Esophagus muscularis mucosa (tissue), 4 donors: Measurements from ENCODE around the gene MICAL3.

Experiments used
- CTCF ChIP-seq, 3 experiments: fragments of 200-600 bp in 2 of 3; fragments of 450-650 bp in 1 of 3; sonication (generic) in 2 of 3; IDR thresholded peaks; one replicate each; pipeline ENCODE4 v1.5.1; 2017 to 2019; ENCODE audit warnings: antibody characterized with exemption in 3 of 3, mild to moderate bottlenecking in 2 of 3, moderate library complexity in 1 of 3
- EP300 ChIP-seq: sonication (generic); formaldehyde crosslinking; IDR thresholded peaks from one replicate; pipeline ENCODE4 v1.6.1; 2017; ENCODE audit warnings: antibody characterized with exemption
- POLR2A ChIP-seq: fragments of 450-650 bp; IDR thresholded peaks from one replicate; pipeline ENCODE4 v1.6.1; 2017; ENCODE audit warnings: antibody characterized with exemption, moderate library complexity, mild to moderate bottlenecking, low read depth
- POLR2AphosphoS5 ChIP-seq, 2 donors: sonication (generic); formaldehyde crosslinking; IDR thresholded peaks; one replicate each; pipeline ENCODE4 v1.6.1; 2017; ENCODE audit warnings: antibody characterized with exemption in 2 of 2

- no peak for TF ChIP-seq POLR2AphosphoS5 (IDR thresholded peaks at IDR 0.05)
- no peak for TF ChIP-seq CTCF (IDR thresholded peaks at IDR 0.05)
- TF ChIP-seq POLR2A: no peak
- no peak for TF ChIP-seq EP300
Observed at GRCh38 chr22:17749605-17750395, 274.6 kb downstream of the MICAL3 start.
